ENCODE measurements around the gene TBKBP1. TPM values are rescaled to one million over a fixed set of nuclear protein-coding genes. Genes with fewer than 3 reads are reported as not detected.

The TBKBP1 gene
- total and polyA plus RNA-seq, 9 of the 15 experiments (the other 6 are each of a cell fraction or from before 2014, with no cell fraction given) = 0.03 to 15.6 (median 6.8) TPM

- no peak; the same call in 1 of the 2 replicates for TF ChIP-seq THRB (CRISPR knock-in tag; conservative IDR thresholded peaks at IDR 0.05)
- 0 out of 2 replicates have a peak, but pooled peaks have one; percentile 37 for TF ChIP-seq ZBTB1 (CRISPR knock-in tag; IDR thresholded peaks at IDR 0.05; ENCODE audit: borderline replicate concordance, low read depth)
- peak; percentile 81 for TF ChIP-seq TRIM28 (IDR thresholded peaks at IDR 0.05)
- TF ChIP-seq KAT7 (CRISPR knock-in tag; IDR thresholded peaks at IDR 0.05; ENCODE audit: borderline replicate concordance) = peak; percentile 86; the same call in 1 of the 2 replicates
- TF ChIP-seq MAFF (IDR thresholded peaks at IDR 0.05; ENCODE audit: low read length) = no peak
- TF ChIP-seq HDAC2 (IDR thresholded peaks at IDR 0.05) = peak; percentile 97
- no peak for TF ChIP-seq JUNB (CRISPR knock-in tag; conservative IDR thresholded peaks at IDR 0.05)
- peak; percentile 86; the same call in 1 of the 2 replicates for TF ChIP-seq ARID4B (CRISPR knock-in tag; IDR thresholded peaks at IDR 0.05)
- peak; percentile 78; the same call in 1 of the 2 replicates for TF ChIP-seq JUN (IDR thresholded peaks at IDR 0.05; ENCODE audit: borderline replicate concordance, low read depth, low read length)
- no peak for TF ChIP-seq JUN (CRISPR knock-in tag; IDR thresholded peaks at IDR 0.05; ENCODE audit: borderline replicate concordance)
- TF ChIP-seq ZNF146 (CRISPR knock-in tag; IDR thresholded peaks at IDR 0.05; ENCODE audit: unreplicated experiment) = no peak
- TF ChIP-seq ZNF589 (CRISPR knock-in tag; IDR thresholded peaks at IDR 0.05; ENCODE audit: low read depth) = peak; percentile 98
- TF ChIP-seq KDM5B (IDR thresholded peaks at IDR 0.05; ENCODE audit: insufficient replicate concordance, low read depth, low read length) = peak; percentile 81
- no peak for TF ChIP-seq ILF3 (IDR thresholded peaks at IDR 0.05; ENCODE audit: borderline replicate concordance)
- TF ChIP-seq HBP1 (CRISPR knock-in tag; IDR thresholded peaks at IDR 0.05) = no peak
- TF ChIP-seq ZNF124 (CRISPR knock-in tag; IDR thresholded peaks at IDR 0.05) = no peak
- TF ChIP-seq RBM39 (optimal IDR thresholded peaks at IDR 0.05; ENCODE audit: low read depth, low read length) = no peak
- TF ChIP-seq ZBED1 (IDR thresholded peaks at IDR 0.05) = no peak
- no peak for TF ChIP-seq NFXL1 (CRISPR knock-in tag; IDR thresholded peaks at IDR 0.05)
- no peak for TF ChIP-seq ZFP30 (CRISPR knock-in tag; IDR thresholded peaks at IDR 0.05; ENCODE audit: borderline replicate concordance)
- TF ChIP-seq ZFX (CRISPR knock-in tag; IDR thresholded peaks at IDR 0.05) = peak; percentile 65
- no peak; the same call in 1 of the 2 replicates for TF ChIP-seq ZNF24 (IDR thresholded peaks at IDR 0.05)
- TF ChIP-seq TAL1 (IDR thresholded peaks at IDR 0.05) = no peak
These were observed 44.6 kb upstream of the TBKBP1 start, which contains the start of gene KPNB1 (continued) for GRCh38 chr17:47649153-47649971.
